Activated CD4-positive, alpha-beta T cell treated with anti-CD3 and anti-CD28 coated beads for 36 hours (primary cell): ENCODE data around the gene CD300E. TPM values are rescaled to one million over a fixed set of nuclear protein-coding genes. Genes with fewer than 3 reads are reported as not detected.

Source experiments
- ATAC-seq: fragments of 200-7000 bp; cut with Tn5 transposase; one replicate; pipeline ENCODE4 v1.10.0; 2021; ENCODE audit warnings: mild to moderate bottlenecking, moderate library complexity
- CTCF ChIA-PET: fragments of 350-600 bp; sonication (Branson Sonifier 250); formaldehyde crosslinking; loops from one replicate; lab custom pipeline; 2021; ENCODE audit warnings: antibody characterized with exemption; lab: Charles Lee
- POLR2A ChIA-PET: fragments of 350-600 bp; sonication (Branson Sonifier 250); formaldehyde crosslinking; loops from one replicate; lab custom pipeline; 2021; ENCODE audit warnings: antibody characterized with exemption, inconsistent platforms; lab: Charles Lee
- DNase-seq: peaks from one replicate; pipeline ENCODE4 v3.0.0-alpha.2; 2020
- H3K27ac Mint-ChIP-seq: one replicate; pipeline ENCODE4 v1.8.0; 2021; ENCODE audit warnings: mixed read lengths
- H3K27me3 Mint-ChIP-seq: one replicate; pipeline ENCODE4 v1.8.0; 2021; ENCODE audit warnings: mixed read lengths
- H3K36me3 Mint-ChIP-seq: one replicate; pipeline ENCODE4 v1.8.0; 2021; ENCODE audit warnings: low read depth, mixed read lengths
- H3K4me1 Mint-ChIP-seq: one replicate; pipeline ENCODE4 v1.8.0; 2021; ENCODE audit warnings: mixed read lengths
- H3K4me3 Mint-ChIP-seq: one replicate; pipeline ENCODE4 v1.8.0; 2021; ENCODE audit warnings: mild to moderate bottlenecking, moderate library complexity, mixed read lengths
- H3K9me3 Mint-ChIP-seq: one replicate; pipeline ENCODE4 v1.8.0; 2021; ENCODE audit warnings: low read depth, mixed read lengths
- intact Hi-C, 2 experiments: fragments of 100-400 bp; cut with DNase I in 1 of 2; cut with micrococcal nuclease in 1 of 2; formaldehyde crosslinking; loops; one replicate each; pipeline versions ENCODE4 v1.14.2 to v1.15.1; 2022 to 2024; cut with DNase I, micrococcal nuclease
- total RNA-seq, 2 experiments: library from RNA; stranded (reverse); gene quantifications; one replicate each; pipeline ENCODE4 v1.2.3, GENCODE V29; 2021

Gene CD300E, protein sequence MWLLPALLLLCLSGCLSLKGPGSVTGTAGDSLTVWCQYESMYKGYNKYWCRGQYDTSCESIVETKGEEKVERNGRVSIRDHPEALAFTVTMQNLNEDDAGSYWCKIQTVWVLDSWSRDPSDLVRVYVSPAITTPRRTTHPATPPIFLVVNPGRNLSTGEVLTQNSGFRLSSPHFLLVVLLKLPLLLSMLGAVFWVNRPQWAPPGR
- not detected for total RNA-seq

DNA sequence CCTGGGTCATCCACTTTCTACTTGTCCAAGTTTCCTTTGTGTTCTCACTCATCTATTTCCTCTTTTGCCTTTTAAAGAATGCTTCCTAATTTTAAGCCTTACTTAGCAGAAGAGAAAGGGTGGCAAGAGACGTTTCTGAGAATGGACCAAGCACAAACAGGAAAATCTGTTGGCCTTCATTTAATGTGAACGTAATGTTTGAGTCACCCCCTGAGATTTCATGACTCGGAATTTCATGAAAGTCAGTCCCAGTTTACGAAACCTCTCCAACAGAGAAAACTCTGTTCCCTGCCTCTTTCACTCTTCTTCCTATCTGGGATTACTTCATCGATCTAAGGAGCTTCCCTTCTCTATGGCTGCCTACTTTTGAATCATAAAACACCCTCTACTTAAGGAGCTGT lies at the start of gene CD300E:
Gene CD300E (minus strand): TSS at position 46 of the 401 bp plus-strand sequence. CDS start 117 bp downstream, outside the sequence.
- Mint-ChIP-seq H3K4me3 (no peak within 1 kb of the TSS), H3K9me3 (peaks cover 3% of the 10 kb centered on the region), H3K36me3 (no peaks in the 10 kb centered on the region), H3K27me3 (peaks cover 37% of the 10 kb centered on the region), H3K27ac (no peak within 1 kb of the TSS), H3K4me1 (no peaks in the 10 kb centered on the region)
- intact Hi-C loops, result no loop called here
- DNase-seq (no peak), ATAC-seq (no peak)
- CTCF ChIA-PET, result no interaction called here
- POLR2A ChIA-PET, result no interaction called here

DNA sequence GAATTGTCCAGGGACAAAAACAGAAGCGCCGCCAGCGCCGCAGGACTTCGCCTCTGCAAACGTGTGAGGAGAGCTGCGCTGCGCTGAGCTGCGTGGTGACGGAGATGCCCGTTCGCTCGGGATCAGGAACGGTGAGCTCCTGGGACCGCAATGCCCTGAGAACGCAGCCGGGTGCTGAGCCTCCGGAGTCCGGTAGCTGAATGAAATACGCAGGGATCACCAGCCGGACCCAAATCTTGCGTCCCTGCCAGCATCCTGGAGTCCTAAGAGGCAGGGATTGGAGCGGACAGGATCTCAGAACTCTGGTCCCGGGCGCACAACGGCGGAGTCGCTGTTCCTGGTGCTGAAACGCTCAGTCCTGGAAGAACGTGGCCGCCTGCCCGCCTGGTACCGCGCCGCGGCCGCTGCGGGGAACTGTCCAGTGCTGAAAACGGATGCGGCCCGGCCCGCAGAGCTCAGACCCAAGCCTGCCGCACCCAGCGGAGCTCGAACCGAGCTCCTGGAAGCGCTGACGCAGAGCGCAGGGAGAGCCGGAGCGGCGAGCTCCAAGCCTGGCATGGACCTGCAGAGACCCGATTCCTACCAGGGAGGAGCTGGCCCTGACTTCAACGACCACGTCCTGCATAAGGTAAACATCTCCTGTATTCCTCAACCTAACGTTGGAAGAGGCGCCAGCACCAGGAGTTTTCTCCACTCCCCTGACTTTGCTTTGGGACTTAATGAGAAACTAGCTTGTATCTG lies 47.7 kb upstream of the CD300E start:
- Mint-ChIP-seq H3K9me3 (no peaks in the 10 kb centered on the region), H3K36me3 (no peaks in the 10 kb centered on the region), H3K4me1 (no peaks in the 10 kb centered on the region), H3K27ac (no peak overlapping the region), H3K4me3 (no peak overlapping the region), H3K27me3 (peaks cover 39% of the 10 kb centered on the region)
- peak; percentile 88 for DNase-seq
- ChIA-PET POLR2A (interaction anchor here (0.6 kb wide), 1 partner anchor 576 kb away, joined by 3 read pairs; no protein-coding TSS in a partner anchor), CTCF (interaction anchor here (0.8 to 2.9 kb wide), 4 partner anchors 11 to 71 kb away, joined by 4 to 21 read pairs (median 6); partner anchors contain the start of gene RAB37)
- intact Hi-C loops, result no loop called here
- peak; percentile 94 for ATAC-seq

DNA sequence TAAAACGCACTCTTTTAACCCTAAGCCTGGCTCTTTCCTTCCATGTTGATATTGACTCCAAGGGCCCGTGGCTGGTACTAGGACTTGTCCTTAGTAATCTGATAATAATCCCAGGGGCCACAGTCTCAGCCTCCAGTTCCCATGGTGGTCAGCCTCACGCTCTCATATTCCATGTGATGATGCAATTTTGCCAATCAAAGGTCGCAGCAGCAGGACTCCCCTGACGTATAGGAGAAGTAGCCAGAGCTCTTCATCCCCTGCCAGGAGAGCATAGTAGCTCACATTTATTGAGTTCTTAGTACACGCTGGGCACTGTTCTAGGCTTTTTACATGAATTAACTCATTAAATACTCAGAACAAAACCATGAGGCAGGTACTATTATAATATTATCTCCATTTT lies 46.8 kb upstream of the CD300E start:
- intact Hi-C loops, result no loop called here

DNA sequence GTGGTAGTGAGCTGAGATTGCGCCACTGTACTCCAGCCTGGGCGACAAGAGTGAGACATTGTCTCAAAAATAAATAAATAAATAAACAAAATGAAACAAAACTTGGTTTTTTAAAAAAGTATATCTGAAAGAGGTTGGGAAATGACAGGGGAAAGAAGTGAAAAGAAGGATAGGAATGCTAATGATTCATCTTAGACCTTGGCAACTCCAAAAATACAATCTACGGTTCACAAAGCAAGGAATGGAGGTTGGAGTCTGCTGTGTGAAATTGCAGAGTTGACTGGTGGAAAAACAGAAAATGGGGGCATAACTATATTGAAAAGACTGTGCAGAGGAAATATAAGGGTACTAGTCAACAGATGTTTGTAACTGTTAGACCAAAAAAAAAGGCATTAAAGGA lies 40.0 kb upstream of the CD300E start:
- ATAC-seq, result no peak
- H3K4me3 Mint-ChIP-seq, result no peak overlapping the region
- ChIA-PET POLR2A (no interaction called here), CTCF (interaction anchor here (0.6 kb wide), 2 partner anchors 53 to 199 kb away, joined by 3 to 4 read pairs; no protein-coding TSS in a partner anchor)
- no peaks in the 10 kb centered on the region for H3K36me3 Mint-ChIP-seq
- H3K27ac Mint-ChIP-seq, result no peak overlapping the region
- peaks cover 19% of the 10 kb centered on the region for H3K27me3 Mint-ChIP-seq
- DNase-seq, result no peak
- intact Hi-C loops, result no loop called here
- no peaks in the 10 kb centered on the region for H3K4me1 Mint-ChIP-seq
- H3K9me3 Mint-ChIP-seq, result no peaks in the 10 kb centered on the region

More for the DNA sequence above, 46.8 kb upstream of the CD300E start:
- ATAC-seq (no peak), DNase-seq (no peak)
- no peaks in the 10 kb centered on the region for H3K9me3 Mint-ChIP-seq
- no peaks in the 10 kb centered on the region for H3K36me3 Mint-ChIP-seq
- H3K27me3 Mint-ChIP-seq, result peaks cover 38% of the 10 kb centered on the region
- CTCF ChIA-PET, result interaction anchor here (0.7 to 2.9 kb wide), 5 partner anchors 10 to 290 kb away, joined by 3 to 21 read pairs (median 4); partner anchors contain the start of gene RAB37
- no peak overlapping the region for H3K4me3 Mint-ChIP-seq
- H3K4me1 Mint-ChIP-seq, result no peaks in the 10 kb centered on the region
- POLR2A ChIA-PET, result no interaction called here
- H3K27ac Mint-ChIP-seq, result no peak overlapping the region

DNA sequence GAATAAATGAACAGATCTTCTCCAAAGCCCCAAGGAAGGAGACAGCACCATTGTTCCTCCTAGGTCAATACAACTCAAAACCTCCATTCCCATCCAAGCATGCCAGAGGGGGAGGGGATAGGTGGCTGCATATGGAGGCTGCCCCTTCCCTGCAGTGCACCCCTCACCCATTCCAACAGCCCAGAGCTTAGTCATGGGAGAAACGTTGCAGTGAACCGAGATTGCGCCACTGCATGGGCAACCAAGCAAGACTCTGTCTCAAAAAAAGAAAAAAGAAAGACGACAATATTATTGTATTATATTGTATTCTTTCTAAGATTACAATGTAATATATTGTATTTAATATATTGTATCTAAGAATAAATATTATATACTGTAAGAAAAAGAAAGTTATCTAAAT lies 36.4 kb upstream of the CD300E start:
- H3K27ac Mint-ChIP-seq, result no peak overlapping the region
- intact Hi-C loops, result no loop called here
- ATAC-seq (no peak), DNase-seq (no peak)
- CTCF ChIA-PET, result interaction anchor here (0.6 to 6.0 kb wide), 6 partner anchors 11 to 220 kb away, joined by 3 to 103 read pairs (median 4); partner anchors contain the start of gene RAB37
- H3K4me3 Mint-ChIP-seq, result no peak overlapping the region
- H3K27me3 Mint-ChIP-seq, result peaks cover 16% of the 10 kb centered on the region
- POLR2A ChIA-PET, result no interaction called here
- peaks cover 5% of the 10 kb centered on the region for H3K4me1 Mint-ChIP-seq
- H3K36me3 Mint-ChIP-seq, result no peaks in the 10 kb centered on the region
- H3K9me3 Mint-ChIP-seq, result no peaks in the 10 kb centered on the region

DNA sequence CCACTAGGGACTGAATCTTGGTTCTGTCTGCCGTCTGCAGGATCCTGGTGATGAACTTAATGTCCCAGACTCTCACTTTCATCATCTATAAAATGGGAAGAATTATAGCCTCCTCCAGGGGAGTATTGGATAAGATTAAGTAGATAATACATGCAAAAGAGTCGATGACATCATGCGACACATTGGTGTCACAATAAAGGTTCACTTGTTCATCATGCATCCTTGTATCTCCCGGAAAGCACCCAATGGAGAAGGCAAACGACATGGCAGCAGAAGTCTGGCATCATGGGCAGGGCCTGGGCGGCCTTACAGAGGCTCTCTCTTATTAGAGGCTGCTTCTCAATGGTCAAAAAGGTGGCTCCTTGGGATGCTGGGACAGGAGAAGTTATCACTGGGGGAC lies 35.1 kb upstream of the CD300E start:
- intact Hi-C loops, result no loop called here
- Mint-ChIP-seq H3K27me3 (peaks cover 16% of the 10 kb centered on the region), H3K9me3 (no peaks in the 10 kb centered on the region), H3K4me1 (peaks cover 5% of the 10 kb centered on the region), H3K27ac (no peak overlapping the region), H3K36me3 (no peaks in the 10 kb centered on the region), H3K4me3 (no peak overlapping the region)
- DNase-seq (no peak), ATAC-seq (no peak)
- ChIA-PET CTCF (interaction anchor here (0.7 to 6.0 kb wide), 7 partner anchors 26 to 203 kb away, joined by 3 to 103 read pairs (median 13); partner anchors contain the start of gene RAB37), POLR2A (no interaction called here)

DNA sequence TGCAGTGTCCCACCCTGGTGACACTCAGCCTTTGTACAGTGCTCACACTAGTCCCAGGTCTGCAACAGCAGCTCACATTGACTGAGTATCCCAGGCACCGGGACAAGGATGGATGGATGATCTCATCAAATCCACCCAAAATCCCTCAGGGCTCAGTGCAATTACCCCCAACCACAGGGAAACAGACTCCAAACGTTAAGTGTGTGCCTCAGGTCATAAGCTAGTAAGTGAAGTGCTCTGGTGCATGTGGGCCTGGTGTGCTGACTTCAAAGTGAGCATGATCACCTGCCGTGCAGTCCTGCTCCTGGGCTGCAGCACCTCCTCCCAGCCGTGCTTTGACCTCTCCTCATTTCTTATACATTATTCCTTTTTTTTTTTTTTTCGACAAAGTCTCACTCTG lies 31.2 kb upstream of the CD300E start:
- Mint-ChIP-seq H3K9me3 (no peaks in the 10 kb centered on the region), H3K27me3 (peaks cover 20% of the 10 kb centered on the region), H3K27ac (no peak overlapping the region), H3K4me1 (peaks cover 5% of the 10 kb centered on the region), H3K4me3 (no peak overlapping the region), H3K36me3 (no peaks in the 10 kb centered on the region)
- DNase-seq, result no peak
- POLR2A ChIA-PET, result no interaction called here
- CTCF ChIA-PET, result interaction anchor here (0.7 to 6.0 kb wide), 3 partner anchors 10 to 118 kb away, joined by 4 to 103 read pairs (median 5); partner anchors contain the start of gene RAB37
- intact Hi-C loops, result no loop called here
- ATAC-seq, result no peak

DNA sequence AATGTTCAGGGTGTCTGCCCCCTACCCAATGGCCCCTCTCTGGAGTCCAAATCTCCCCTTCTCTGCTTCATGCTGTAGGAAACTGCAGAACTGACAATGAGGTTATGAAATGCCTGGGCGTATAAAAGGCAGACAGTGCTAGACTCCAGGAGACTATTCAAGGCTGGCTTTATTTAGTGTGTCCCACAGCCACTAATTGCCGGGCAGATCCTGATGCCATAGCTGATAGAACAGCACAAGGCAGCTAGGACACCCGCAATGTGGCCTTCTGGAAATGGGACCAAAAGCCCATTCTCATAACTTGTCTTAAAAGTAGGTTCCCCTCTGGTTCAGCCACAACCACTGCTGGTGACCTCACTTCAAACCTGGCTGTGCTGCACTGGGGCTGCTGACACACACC lies 28.5 kb upstream of the CD300E start:
- CTCF ChIA-PET, result interaction anchor here (0.7 kb wide), 1 partner anchor 13 kb away, joined by 3 read pairs; no protein-coding TSS in a partner anchor
- H3K36me3 Mint-ChIP-seq, result no peaks in the 10 kb centered on the region
- H3K9me3 Mint-ChIP-seq, result no peaks in the 10 kb centered on the region
- H3K27ac Mint-ChIP-seq, result no peak overlapping the region
- POLR2A ChIA-PET, result no interaction called here
- peaks cover 15% of the 10 kb centered on the region for H3K27me3 Mint-ChIP-seq
- ATAC-seq (no peak), DNase-seq (no peak)
- H3K4me3 Mint-ChIP-seq, result no peak overlapping the region
- H3K4me1 Mint-ChIP-seq, result no peaks in the 10 kb centered on the region
- intact Hi-C loops, result no loop called here

DNA sequence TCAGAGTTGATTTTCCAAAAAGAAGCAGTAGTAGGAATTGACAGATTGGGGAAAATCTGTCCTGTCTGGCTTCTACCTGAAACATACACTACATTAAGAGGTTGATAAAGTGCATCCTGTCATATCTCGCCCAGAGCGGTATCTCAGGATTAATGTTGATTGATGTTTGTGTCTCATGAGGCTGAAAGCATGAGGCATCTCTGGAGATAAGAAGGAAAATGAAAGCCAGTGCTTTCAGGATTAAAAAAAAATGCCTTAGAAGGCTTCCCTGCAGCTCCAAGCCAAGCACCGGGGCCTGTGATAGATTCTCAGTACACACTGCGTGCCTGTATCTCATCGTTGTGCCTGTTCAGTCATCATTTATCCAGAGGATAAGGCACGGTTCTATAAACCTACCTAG lies 26.4 kb upstream of the CD300E start:
- no peaks in the 10 kb centered on the region for H3K36me3 Mint-ChIP-seq
- H3K27me3 Mint-ChIP-seq, result peaks cover 17% of the 10 kb centered on the region
- no peaks in the 10 kb centered on the region for H3K9me3 Mint-ChIP-seq
- H3K4me1 Mint-ChIP-seq, result no peaks in the 10 kb centered on the region
- no peak for DNase-seq
- no peak overlapping the region for H3K4me3 Mint-ChIP-seq
- intact Hi-C loops, result no loop called here
- H3K27ac Mint-ChIP-seq, result no peak overlapping the region
- ATAC-seq, result no peak
- ChIA-PET CTCF (interaction anchor here (0.6 kb wide), 1 partner anchor 27 kb away, joined by 6 read pairs; no protein-coding TSS in a partner anchor), POLR2A (no interaction called here)

DNA sequence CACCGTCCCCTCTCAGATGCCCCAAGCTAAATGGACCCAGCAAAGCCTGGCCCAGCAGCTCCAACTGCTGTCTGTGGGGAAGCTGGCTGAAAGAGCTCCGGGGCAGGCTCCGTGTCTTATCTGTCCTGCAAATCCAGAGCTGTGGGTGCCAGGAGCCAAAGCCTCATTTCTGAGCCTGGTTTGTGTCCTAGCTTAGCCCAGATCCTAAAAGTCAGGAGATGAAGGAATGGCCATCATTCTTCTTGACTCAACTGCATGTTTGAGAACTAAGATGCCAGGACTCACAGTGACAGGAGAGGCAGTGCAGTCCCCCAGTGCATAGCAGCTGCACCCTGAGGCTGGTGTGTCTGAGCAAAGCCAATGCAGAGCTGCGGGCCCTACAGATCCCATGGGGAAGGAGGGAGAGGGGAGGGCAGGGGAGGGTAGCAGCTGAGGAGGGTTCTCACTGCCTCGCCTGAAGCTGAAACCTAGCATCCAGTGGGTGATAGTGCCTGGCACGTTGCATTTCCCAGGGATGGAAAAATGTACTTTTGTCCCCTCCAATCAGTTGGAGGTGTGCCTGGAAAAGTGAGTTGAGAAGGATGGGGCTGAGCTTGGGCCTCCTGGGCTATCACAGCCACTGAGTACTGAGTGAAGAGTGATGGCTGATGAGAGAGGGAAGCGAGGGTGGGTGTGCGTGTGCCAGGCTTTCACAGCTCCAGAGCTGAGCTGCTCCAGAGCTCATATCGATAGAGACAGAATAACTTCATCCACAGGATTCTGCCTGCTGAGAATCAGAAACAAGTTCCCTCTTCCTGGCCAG lies 24.5 kb upstream of the CD300E start:
- Mint-ChIP-seq H3K4me3 (no peak overlapping the region), H3K36me3 (no peaks in the 10 kb centered on the region), H3K27ac (no peak overlapping the region), H3K4me1 (no peaks in the 10 kb centered on the region), H3K9me3 (no peaks in the 10 kb centered on the region), H3K27me3 (peaks cover 18% of the 10 kb centered on the region)
- ATAC-seq (no peak), DNase-seq (no peak)
- ChIA-PET POLR2A (no interaction called here), CTCF (interaction anchor here (0.7 to 2.1 kb wide), 4 partner anchors 9 to 123 kb away, joined by 3 to 13 read pairs (median 4); no protein-coding TSS in a partner anchor)
- intact Hi-C loops, result no loop called here

DNA sequence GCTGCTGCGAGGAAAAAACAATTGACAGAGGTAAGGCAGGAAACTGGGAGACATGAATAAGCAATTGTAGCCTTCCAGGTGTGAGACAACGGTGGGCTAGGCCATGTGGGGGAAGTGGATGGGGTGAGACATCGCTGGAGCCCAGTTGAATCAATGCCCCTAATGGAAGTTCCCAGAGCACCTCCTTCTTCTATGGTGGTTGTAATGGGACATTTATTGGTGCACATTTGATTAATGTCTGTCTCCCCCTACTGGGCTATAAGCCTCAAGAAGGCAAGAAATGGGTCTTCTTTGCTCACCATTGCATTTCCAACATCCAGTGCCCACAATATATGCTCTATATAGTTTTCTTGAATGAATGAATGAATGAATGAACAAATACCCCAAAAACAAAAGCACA lies 22.7 kb upstream of the CD300E start:
- Mint-ChIP-seq H3K4me1 (no peaks in the 10 kb centered on the region), H3K4me3 (no peak overlapping the region), H3K36me3 (no peaks in the 10 kb centered on the region), H3K27ac (no peak overlapping the region), H3K9me3 (no peaks in the 10 kb centered on the region), H3K27me3 (peaks cover 20% of the 10 kb centered on the region)
- DNase-seq (no peak), ATAC-seq (peak; percentile 36)
- POLR2A ChIA-PET, result no interaction called here
- CTCF ChIA-PET, result no interaction called here
- intact Hi-C loops, result loop anchor here in 1 of 2 experiments (1.0 kb wide), 1 partner anchor 80 kb away; no protein-coding TSS in a partner anchor
